ENCODE data around the gene LGALS3BP. TPM values are rescaled to one million over a fixed set of nuclear protein-coding genes. Genes with fewer than 3 reads are reported as not detected.

Gene LGALS3BP
- total RNA-seq, 1 donor from 2014 or later: 10.6 TPM

DNA sequence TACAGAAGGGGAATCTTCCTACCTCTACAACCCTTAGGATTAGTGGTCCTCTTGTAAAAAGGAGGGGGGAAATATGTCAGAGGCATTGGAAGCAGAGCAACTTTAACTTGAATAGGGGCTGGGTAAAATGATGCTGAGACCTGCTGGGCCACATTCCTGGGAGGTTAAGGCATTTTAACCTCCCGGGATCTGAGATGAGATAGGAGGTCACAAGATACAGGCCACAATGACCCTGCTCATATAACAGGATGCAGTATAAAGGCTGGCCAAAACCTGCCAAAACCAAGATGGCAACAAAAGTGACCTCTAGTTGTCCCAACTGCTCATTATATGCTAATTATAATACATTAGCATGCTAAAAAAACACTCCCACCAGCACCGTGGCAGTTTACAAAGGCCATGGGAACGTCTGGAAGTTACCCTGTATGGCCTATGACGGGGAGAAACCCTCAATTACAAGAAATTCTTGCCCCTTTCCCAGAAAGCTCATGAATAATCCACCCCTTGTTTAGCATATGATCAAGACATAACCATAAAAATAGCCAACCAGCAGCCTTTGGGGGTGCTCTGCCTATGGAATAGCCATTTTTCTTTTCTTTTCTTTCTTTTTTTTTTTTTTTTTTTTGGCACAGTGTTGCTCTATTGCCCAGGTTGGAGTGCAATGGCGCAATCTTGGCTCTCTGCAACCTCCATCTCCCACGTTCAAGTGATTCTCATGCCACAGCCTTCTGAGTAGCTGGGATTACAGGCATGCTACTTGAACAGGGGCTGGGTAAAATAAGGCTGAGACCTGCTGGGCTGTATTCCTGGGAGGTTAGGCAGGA is 38.0 kb upstream of the LGALS3BP start:
- no peak for FAIRE-seq
- no peak for DNase-seq (ENCODE audit: low spot score in 2 of 2)

DNA sequence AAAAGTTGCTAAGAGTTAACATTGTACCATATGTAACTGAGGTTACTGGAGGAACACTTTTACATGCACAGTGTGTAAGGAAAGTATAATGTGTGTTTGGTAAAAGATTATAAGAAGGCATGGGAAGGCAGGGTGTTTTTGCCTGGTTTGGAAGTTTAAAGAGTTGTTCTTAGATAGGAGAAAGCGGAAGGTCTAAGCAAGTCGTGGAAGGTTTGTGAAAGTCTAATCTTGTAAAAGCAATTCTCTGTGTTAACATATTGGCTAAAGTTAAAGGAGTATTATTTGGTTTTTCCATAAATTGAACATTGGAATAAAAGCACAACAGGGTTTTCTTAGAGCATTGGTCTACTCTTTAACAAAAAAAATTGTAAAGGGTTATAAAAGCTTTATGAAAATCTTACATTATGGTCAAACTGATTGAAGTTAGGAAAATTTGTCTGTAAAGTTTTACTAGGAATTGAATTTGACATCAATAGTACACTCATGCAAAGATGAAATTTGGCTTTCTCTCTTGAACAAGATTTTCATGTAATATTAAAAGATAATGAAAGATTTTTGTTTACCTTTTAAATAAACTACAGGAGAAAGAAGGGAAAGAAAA is 34.5 kb upstream of the LGALS3BP start:
- no peak for DNase-seq (ENCODE audit: low spot score in 2 of 2)
- no peak for FAIRE-seq

DNA sequence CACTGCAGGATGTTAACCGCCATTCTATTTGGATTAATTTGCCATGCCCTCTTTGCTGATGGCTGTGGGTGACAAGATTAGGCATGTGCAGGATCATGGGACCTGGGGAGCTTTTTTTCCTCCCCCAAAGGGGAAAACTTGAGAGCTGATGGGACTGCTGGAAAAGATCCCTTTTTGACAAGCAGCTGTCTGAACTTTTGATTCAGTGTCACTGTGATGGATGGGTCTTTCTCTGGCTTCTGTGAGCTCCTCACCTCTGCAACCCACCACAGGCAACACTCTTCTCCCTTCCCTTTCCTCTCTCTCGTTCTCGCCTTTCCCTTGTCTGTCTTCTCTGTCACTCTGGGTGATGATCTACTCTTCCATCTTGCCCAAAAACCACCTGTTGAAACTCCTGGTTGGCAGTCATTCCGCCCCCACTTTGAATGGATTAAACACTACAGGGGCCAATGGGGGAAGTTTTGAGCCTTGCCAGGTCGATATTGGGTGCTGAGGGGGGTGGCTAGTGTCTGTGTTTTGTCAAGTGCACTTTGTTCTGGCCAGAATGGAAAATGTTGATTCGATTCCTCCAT is 32.9 kb upstream of the LGALS3BP start:
- FAIRE-seq: no peak
- DNase-seq (ENCODE audit: low spot score in 2 of 2): no peak

DNA sequence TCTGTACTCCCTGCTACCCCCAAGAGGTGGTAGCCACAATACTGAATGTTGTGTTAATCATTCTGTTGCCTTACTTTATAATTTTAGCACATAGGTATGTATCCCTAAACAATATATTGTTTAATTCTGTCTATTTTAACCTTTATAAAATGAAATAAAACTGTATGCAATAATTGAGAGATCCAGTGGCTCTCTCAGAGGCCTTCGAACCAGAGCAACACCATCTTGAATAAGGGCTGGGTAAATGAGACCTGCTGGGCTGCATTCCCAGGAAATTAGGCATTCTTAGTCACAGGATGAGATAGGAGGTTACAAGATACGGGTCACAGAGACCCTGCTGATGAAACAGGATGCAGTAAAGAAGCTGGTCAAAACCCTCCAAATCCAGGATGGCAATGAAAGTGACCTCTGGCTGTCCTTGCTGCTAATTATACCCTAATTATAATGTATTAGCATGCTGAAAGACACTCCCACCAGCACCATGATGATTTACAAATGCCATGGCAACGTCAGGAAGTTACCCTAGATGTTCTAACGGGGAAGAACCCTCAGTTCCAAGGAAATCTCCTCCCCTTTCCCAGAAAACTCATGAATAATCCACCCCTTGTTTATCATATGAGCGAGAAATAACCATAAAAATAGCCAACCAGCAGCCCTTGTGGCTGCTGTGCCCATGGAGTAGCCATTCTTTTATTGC is 31.9 kb upstream of the LGALS3BP start:
- DNase-seq (ENCODE audit: low spot score in 2 of 2) (no peak), FAIRE-seq (no peak)

DNA sequence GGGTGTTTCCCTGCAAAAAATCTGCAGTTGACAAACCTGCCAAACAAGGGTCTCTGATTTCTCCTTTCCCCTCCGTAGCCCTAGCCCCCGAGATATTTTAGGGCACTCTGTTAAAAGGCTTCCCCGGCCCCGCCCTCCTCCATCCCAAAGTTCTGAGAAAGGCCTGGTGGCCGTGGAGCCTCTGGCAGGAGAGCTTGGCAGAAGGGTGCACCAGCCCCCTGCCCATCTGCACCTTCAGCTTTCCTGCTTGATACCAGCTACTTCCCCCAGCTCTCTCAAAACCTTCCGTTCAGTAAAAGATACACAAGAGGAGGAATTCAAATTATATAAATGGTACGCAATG is 30.6 kb upstream of the LGALS3BP start:
- FAIRE-seq (no peak), DNase-seq (ENCODE audit: low spot score in 2 of 2) (no peak)

GRCh38 chr17:79009397-79010303 is 29.9 kb upstream of the LGALS3BP start, which contains the start of gene CANT1:
CANT1 (minus strand) TSS chr17:79009764; CDS start chr17:78997622, 12,142 bp downstream.
- FAIRE-seq (no peak), DNase-seq (ENCODE audit: low spot score in 2 of 2) (peak; percentile 98)

- no peak for DNase-seq (ENCODE audit: low spot score in 2 of 2)
- no peak for FAIRE-seq
These were observed 29.1 kb upstream of the LGALS3BP start for GRCh38 chr17:79008666-79009387.

DNA sequence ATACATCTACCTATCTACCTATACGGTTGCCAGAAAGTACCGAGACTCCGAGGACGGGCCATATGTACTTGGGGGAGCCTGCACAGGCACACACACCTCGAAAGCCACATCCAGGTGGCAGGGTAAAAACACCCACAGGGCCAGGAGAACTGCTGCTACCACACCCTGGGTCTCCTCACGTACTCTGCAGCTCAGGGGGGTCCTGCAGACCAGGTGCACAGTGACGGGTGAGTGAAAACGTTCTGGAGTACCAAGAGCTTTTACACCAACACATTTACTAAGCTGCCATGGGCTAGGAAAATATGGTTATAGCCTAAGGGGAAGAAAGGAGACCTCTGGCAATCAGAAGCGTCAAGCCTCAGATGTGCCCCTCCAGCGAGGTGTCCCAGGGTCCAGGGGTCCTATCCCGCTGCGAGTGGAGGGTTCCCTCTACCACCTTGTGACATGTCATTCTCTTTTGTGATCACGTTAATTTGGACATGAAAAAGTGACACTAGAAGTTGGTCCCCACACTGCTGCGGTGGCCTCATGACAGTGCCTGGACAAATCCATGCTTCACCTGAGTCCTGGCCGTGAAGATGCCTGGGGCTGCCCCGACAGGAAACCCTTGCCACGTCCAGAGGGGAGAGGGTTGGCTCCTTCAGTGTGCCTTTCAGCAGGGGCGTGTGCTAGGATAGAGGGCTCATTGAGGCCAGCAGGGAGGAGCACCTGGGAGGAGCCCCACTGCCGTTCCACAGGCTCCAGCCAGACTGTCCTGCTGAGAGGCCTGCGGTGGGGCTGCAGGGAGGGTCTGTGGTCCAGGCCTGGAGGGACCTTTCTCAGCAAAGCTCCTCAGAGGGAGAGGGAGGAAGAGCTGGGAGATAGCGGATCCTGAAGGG is 28.0 kb upstream of the LGALS3BP start:
- no peak for FAIRE-seq
- no peak for DNase-seq (ENCODE audit: low spot score in 2 of 2)

DNA sequence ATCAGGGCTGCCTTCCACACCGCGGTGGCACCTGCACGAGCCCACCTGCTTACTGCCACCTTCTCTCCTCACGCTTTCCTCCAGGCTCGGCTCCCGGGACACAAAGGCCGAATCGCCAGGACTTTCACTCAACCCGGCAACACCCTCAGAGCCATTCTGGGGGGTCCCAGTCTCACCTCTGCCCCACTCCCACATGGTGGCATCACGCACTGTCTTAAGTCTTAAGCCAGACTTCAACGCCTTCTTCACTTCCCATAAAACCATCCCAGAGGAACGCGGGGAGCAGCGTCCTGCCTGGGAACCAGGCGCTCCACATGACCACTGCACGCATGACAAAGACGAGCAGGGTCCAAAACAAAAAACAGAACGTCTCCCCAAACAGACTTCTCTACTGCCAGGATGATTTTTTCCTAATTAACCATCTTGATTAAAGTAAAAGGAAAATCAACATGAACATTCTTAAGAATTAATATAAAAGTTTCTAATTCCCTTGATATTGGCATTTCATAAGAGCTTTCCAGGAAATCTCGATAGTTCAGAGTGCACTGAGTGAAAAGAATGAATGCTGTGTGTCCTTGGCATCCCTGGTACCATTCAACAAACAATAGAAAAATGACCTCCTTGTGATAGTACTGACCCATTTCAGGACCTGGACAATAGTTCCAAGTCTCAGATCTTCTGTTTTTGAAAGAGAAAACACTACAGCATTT is 27.2 kb upstream of the LGALS3BP start:
- FAIRE-seq (no peak), DNase-seq (ENCODE audit: low spot score in 2 of 2) (no peak)

- FAIRE-seq (no peak), DNase-seq (ENCODE audit: low spot score in 2 of 2) (no peak)
These were observed 26.3 kb upstream of the LGALS3BP start for GRCh38 chr17:79006046-79006445.

GRCh38 chr17:79005063-79005861 is 25.5 kb upstream of the LGALS3BP start:
- FAIRE-seq: no peak
- no peak for DNase-seq (ENCODE audit: low spot score in 2 of 2)

DNA sequence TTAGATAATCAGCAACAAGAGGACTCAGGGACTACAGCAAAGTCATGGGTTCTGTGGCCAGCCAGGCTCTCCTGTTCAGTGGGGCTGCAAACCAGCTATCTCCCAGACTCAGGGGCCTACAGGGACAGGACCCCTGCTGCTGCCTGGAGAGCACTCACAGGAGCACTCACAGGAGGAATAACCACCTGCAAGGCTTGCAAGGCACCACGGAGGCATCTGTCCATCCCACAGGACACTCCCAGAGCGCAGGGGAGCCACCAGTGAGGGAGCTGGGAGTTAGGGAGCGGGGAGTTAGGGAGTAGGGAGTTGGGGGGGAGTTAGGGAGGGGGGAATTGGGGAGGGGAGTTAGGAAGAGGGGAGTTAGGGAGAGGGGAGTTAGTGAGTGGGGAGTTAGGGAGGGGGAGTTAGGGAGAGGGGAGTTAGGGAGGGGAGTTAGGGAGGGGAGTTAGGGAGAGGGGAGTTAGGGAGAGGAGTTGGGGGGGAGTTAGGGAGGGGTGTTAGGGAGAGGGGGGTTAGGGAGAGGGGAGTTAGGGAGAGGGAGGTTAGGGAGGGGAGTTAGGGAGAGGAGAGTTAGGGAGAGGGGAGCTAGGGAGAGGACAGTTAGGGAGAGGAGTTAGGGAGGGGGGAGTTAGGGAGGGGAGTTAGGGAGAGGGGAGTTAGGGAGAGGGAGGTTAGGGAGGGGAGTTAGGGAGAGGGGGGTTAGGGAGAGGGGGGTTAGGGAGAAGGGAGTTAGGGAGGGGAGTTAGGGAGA is 24.1 kb upstream of the LGALS3BP start:
- no peak for DNase-seq (ENCODE audit: low spot score in 2 of 2)
- no peak for FAIRE-seq

DNA sequence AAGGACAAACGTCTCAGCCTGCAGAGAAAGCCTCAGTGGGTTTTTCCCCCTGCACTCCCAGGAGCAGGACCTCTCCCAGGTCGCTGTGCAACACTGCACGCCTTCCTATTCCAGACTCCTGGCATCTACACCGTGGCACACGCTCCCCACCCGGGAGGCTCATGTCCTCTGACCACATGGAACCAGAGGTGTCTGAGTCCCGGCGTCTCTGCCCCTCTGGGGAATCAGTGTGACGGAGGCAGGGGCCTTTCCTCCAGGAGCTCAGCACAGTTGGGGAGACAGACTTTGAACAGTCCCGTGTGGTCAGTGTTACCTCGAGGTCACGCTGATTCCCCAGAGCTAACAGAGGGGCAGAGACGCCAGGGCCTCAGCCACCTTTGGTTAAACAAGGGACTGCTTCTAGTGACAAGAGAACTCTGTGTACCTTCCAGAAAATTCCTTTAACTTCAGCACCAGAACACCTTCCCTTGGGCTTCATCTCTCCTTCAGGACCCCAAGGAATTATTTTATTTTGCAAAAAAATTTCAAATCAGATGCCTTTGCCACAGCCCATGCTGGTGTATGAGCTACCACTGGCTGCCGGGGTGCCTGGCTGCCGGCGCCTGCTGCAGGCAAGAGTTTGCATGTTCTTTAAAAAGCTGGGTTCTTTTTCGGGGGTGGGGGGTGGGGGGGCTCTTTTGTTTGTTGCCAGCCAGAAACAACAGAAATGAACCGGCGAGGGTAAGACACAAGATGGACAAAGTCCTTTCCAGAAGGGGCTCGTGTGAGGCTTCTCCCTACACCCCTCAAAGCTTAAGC is 23.3 kb upstream of the LGALS3BP start:
- no peak for DNase-seq (ENCODE audit: low spot score in 2 of 2)
- FAIRE-seq: no peak

DNA sequence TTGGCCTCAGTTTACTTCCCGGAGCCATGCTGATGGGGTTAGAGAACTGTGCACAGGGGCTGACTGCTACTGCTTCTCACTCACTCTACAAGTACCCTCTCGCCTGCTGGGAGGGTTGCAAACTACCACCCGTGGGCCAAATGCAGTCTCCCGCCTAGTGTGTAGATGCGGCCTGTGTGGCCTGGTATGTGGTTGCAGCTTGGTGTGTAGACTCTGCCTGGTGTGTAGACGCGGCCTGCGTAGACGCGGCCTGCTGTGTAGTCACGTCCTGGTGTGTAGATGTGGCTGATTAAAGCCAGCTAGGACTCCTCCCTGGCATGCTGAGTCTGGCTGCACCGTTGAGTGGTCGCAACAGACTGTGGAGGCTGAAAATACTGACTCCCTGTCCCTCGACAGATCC is 22.6 kb upstream of the LGALS3BP start:
- no peak for FAIRE-seq
- DNase-seq (ENCODE audit: low spot score in 2 of 2): no peak

DNA sequence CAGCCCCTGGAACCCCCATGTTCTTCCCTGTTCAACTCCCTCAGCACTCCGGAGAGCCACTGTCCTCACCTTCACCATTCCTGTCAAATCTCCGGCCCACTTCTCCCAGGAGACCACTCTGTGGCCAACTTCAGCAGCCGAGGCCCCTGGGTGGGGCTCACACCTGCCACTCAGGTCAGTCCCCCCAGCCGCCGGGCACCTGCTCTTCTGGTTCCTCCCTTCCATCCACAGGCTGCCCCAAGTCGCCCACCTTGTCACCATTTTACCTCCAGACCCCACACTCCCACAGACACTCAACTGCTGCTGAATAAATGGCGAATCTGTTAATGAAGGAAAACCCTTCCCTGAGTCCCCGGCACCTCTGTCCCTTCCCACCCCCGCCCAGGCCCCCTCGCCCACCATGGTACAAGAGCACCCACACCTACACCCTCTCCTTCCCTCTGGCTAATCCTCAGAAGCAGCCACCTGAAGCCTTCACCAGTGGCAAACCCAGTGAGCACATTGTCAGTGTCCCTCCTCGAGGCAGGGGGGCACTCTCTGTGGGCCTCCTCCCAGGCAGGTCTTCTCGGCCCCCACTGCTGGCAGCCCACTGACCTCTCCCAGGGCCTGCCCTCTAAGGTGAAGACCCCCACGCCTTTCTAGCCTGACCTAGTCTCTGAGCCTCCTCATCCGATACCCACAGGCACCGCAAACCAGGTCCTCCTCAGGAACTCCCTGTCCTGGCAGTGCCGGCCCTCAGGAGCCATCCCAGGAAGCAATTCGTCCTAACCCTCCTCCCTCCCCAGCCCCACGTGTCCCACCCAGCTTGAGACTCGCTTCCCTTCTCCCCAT is 21.7 kb upstream of the LGALS3BP start:
- FAIRE-seq: no peak
- DNase-seq (ENCODE audit: low spot score in 2 of 2): no peak
